B cell (primary cell): ENCODE data around the gene FTO. TPM values are rescaled to one million over a fixed set of nuclear protein-coding genes. Genes with fewer than 3 reads are reported as not detected.

Source experiments
- ATAC-seq: fragments of 200-7000 bp; cut with Tn5 transposase; one replicate; pipeline ENCODE4 v1.10.0; 2021; ENCODE audit warnings: low read depth, mild to moderate bottlenecking, moderate number of reproducible peaks, moderate library complexity
- CTCF ChIA-PET: fragments of 350-600 bp; sonication (Branson Sonifier 250); formaldehyde crosslinking; loops from one replicate; lab custom pipeline; 2021; ENCODE audit warnings: antibody characterized with exemption, inconsistent platforms; lab: Charles Lee
- POLR2A ChIA-PET: fragments of 350-600 bp; sonication (Branson Sonifier 250); formaldehyde crosslinking; loops from one replicate; lab custom pipeline; 2021; ENCODE audit warnings: antibody characterized with exemption; lab: Charles Lee
- DNase-seq: peaks from one replicate; pipeline ENCODE4 v3.0.0; 2013
- H2AFZ ChIP-seq: 2 replicates; pipeline ENCODE4 v1.6.1; 2012; ENCODE audit warnings: mild to moderate bottlenecking, low read depth, low read length; ENCODE audit not compliant: insufficient read depth, poor library complexity, severe bottlenecking
- H3K27ac ChIP-seq, 2 donors: 1 replicate in 1 of 2; 2 replicates in 1 of 2; pipeline ENCODE4 v1.5.1; 2012 to 2013; ENCODE audit warnings: low read length in 2 of 2, mild to moderate bottlenecking in 2 of 2, moderate library complexity in 1 of 2
- H3K27me3 ChIP-seq, 4 experiments: fragments of 200-600 bp in 1 of 4; sonication (generic) in 1 of 4; replicated peaks in 1 of 4; 1 replicate in 2 of 4; 2 replicates in 2 of 4; pipeline versions ENCODE4 v1.6.1 to v1.7.0; 2013 to 2016; ENCODE audit warnings: low read length in 3 of 4, mild to moderate bottlenecking in 2 of 4, mixed read lengths in 1 of 4, moderate library complexity in 1 of 4; ENCODE audit not compliant: insufficient read depth in 4 of 4, control insufficient read depth in 3 of 4; ENCODE audit errors: control extremely low read depth in 1 of 4
- H3K36me3 ChIP-seq, 2 experiments: replicated peaks in 1 of 2; 1 replicate in 1 of 2; 2 replicates in 1 of 2; pipeline versions ENCODE4 v1.6.1 to v1.7.1; 2013; ENCODE audit warnings: low read length in 1 of 2; ENCODE audit not compliant: insufficient read depth in 2 of 2, control insufficient read depth in 1 of 2; ENCODE audit errors: control extremely low read depth in 1 of 2, extremely low read depth in 1 of 2
- H3K4me1 ChIP-seq, 2 donors: fragments of 200-600 bp in 1 of 2; sonication (generic) in 1 of 2; 1 replicate in 1 of 2; 2 replicates in 1 of 2; pipeline versions ENCODE4 v1.5.1 to v1.6.1; 2013 to 2017; ENCODE audit warnings: low read length in 2 of 2; ENCODE audit not compliant: control insufficient read depth in 2 of 2, insufficient read depth in 2 of 2
- H3K4me2 ChIP-seq: replicated peaks from 2 replicates; pipeline ENCODE3; 2012; ENCODE audit warnings: mild to moderate bottlenecking, low read depth, low read length; ENCODE audit not compliant: poor library complexity, severe bottlenecking
- H3K4me3 ChIP-seq, 5 experiments: fragments of 200-600 bp in 1 of 5; sonication (generic) in 1 of 5; 1 replicate in 3 of 5; 2 replicates in 2 of 5; pipeline versions ENCODE4 v1.5.1 to v1.7.0; 2011 to 2016; ENCODE audit warnings: low read length in 4 of 5, mild to moderate bottlenecking in 4 of 5, low read depth in 2 of 5, control low read depth in 1 of 5, moderate library complexity in 1 of 5; ENCODE audit not compliant: insufficient read depth in 1 of 5; ENCODE audit errors: control extremely low read depth in 1 of 5, extremely low read depth in 1 of 5
- H3K79me2 ChIP-seq: fragments of 200-600 bp; sonication (generic); one replicate; pipeline ENCODE4 v1.6.0; 2016; ENCODE audit warnings: low read length; ENCODE audit not compliant: control insufficient read depth, insufficient read depth
- H3K9ac ChIP-seq: fragments of 200-600 bp; sonication (generic); 2 replicates; pipeline ENCODE4 v1.6.1; 2017; ENCODE audit warnings: mild to moderate bottlenecking, low read length, moderate library complexity
- H3K9me3 ChIP-seq, 3 donors: one replicate each; pipeline versions ENCODE4 v1.6.1 to v1.7.1; 2013; ENCODE audit warnings: low read length in 2 of 3; ENCODE audit not compliant: control insufficient read depth in 2 of 3, insufficient read depth in 1 of 3; ENCODE audit errors: control extremely low read depth in 1 of 3
- H4K20me1 ChIP-seq: 2 replicates; pipeline ENCODE4 v1.6.0; 2012; ENCODE audit warnings: mild to moderate bottlenecking, low read length; ENCODE audit not compliant: insufficient read depth, control insufficient read depth, poor library complexity, severe bottlenecking
- H3K27ac Mint-ChIP-seq: one replicate; pipeline ENCODE4 v1.8.0; 2021; ENCODE audit warnings: mixed read lengths
- H3K27me3 Mint-ChIP-seq: one replicate; pipeline ENCODE4 v1.8.0; 2021; ENCODE audit warnings: mixed read lengths
- H3K4me1 Mint-ChIP-seq: one replicate; pipeline ENCODE4 v1.8.0; 2021; ENCODE audit warnings: mixed read lengths
- H3K4me3 Mint-ChIP-seq: one replicate; pipeline ENCODE4 v1.8.0; 2021; ENCODE audit warnings: mixed read lengths
- H3K9me3 Mint-ChIP-seq: one replicate; pipeline ENCODE4 v1.8.0; 2022; ENCODE audit warnings: mixed read lengths; ENCODE audit not compliant: insufficient read depth
- CTCF ChIP-seq: fragments of 200-600 bp; IDR thresholded peaks from one replicate; pipeline ENCODE4 v1.8.0; 2022; ENCODE audit warnings: antibody characterized with exemption, mild to moderate bottlenecking
- EZH2 ChIP-seq: IDR thresholded peaks from 2 replicates; pipeline ENCODE4 v1.6.1; 2012; ENCODE audit warnings: borderline replicate concordance, low read depth, mild to moderate bottlenecking, moderate library complexity, low read length; ENCODE audit not compliant: insufficient read depth, poor library complexity, severe bottlenecking
- WGBS: methylation state at CpG from one replicate; pipeline ENCODE4 v1.1.5; 2013; ENCODE audit warnings: missing lambda C conversion rate; ENCODE audit not compliant: insufficient coverage; 5-methylcytosine and 5-hydroxymethylcytosine counted together
- intact Hi-C: fragments of 100-400 bp; cut with micrococcal nuclease; formaldehyde crosslinking; loops from one replicate; pipeline ENCODE4 v1.10.0; 2022
- polyA plus RNA-seq: library from polyadenylated mRNA; depleted of rRNA; stranded (reverse); fragments of >200 nt; gene quantifications from 2 replicates; pipeline ENCODE4 v1.2.3, GENCODE V29; 2012
- total RNA-seq, 2 donors: library from RNA; stranded (reverse); fragments of 120-200 nt in 1 of 2; gene quantifications; 1 replicate in 1 of 2; 2 replicates in 1 of 2; pipeline versions ENCODE4 v1.2.3 to v1.2.4, GENCODE V29; 2013 to 2022

Gene FTO
- total and polyA plus RNA-seq, 2 donors (not counting 1 experiment from before 2014, with no cell fraction given) = 26.5 to 68.5 TPM

DNA sequence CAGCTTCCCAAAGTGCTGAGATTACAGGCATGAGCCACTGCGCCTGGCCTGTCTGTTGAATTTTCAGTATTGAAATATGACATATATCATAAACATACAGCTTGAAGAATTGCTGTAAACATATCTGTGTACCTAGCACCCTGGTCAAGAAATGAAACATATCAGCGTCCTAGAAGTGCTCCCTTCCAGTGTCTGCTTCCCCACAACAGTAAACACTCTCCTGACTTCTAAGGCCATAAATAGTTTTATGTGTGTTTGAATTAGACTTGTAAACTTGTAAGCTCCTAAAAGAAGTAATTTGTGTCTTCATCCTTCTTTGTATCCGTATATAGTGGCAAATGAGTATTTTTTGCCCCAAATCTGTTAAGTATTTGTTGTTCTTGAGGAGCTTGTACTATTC, 132.2 kb downstream of the FTO start:
- WGBS = no CpG with 5 or more reads among the region's 3 CpGs

DNA sequence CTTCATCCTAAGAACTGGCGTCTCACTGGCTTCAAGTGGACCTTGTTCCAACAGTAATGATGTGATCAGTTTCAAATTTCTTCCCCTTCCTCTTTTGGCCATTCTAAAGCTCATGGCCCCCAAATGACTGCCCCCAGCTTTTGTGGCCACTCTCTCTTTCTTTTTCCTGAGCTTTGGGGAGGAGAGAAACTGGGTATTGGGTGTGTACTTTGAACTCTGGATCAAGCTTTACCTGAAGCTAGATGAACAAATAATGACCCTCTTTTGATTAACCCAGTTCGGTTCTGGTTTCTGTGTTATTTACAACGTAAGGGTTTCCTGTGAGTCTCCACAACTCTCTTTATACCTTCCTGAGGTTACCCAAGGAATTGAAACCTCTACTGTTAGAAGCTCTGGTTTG, 132.7 kb downstream of the FTO start:
- no peak overlapping the region for H3K4me3 Mint-ChIP-seq
- ChIA-PET CTCF (interaction anchor here (0.6 kb wide), 1 partner anchor 113 kb away, joined by 3 read pairs; no protein-coding TSS in a partner anchor), POLR2A (no interaction called here)
- no peak overlapping the region for H3K4me2 ChIP-seq
- WGBS = 86% methylated on average over 1 of the region's 3 CpGs
- H3K4me3 ChIP-seq = no peak overlapping the region
- H3K27me3 Mint-ChIP-seq = no peaks in the 10 kb centered on the region
- H3K36me3 ChIP-seq = peaks cover 1 to 4% of the 10 kb centered on the region in 2 experiments
- H3K27me3 ChIP-seq = no peaks in the 10 kb centered on the region
- H2AFZ ChIP-seq = no peak overlapping the region
- DNase-seq (no peak), ATAC-seq (no peak)
- H4K20me1 ChIP-seq = no peaks in the 10 kb centered on the region
- peaks cover 3 to 12% of the 10 kb centered on the region in 2 donors for H3K4me1 ChIP-seq
- H3K4me1 Mint-ChIP-seq = peaks cover 17% of the 10 kb centered on the region
- H3K27ac Mint-ChIP-seq = no peak overlapping the region
- no peak overlapping the region for H3K27ac ChIP-seq
- intact Hi-C loops = no loop called here
- no peaks in the 10 kb centered on the region for H3K9me3 Mint-ChIP-seq
- TF ChIP-seq CTCF = no peak
- no peak for TF ChIP-seq EZH2
- peaks cover 0 to 3% (median 1%) of the 10 kb centered on the region in 3 donors for H3K9me3 ChIP-seq
- H3K9ac ChIP-seq = no peak overlapping the region
- H3K79me2 ChIP-seq = peaks cover 3% of the 10 kb centered on the region

More for the DNA sequence above, 132.2 kb downstream of the FTO start:
- intact Hi-C loops = no loop called here
- Histone ChIP-seq H3K9me3 (peaks cover 0 to 3% (median 1%) of the 10 kb centered on the region in 3 donors), H3K27ac (no peak overlapping the region), H3K27me3 (no peaks in the 10 kb centered on the region), H3K9ac (no peak overlapping the region), H2AFZ (no peak overlapping the region), H3K79me2 (peaks cover 4% of the 10 kb centered on the region), H4K20me1 (no peaks in the 10 kb centered on the region), H3K4me2 (no peak overlapping the region), H3K4me3 (no peak overlapping the region), H3K4me1 (peaks cover 3 to 12% of the 10 kb centered on the region in 2 donors), H3K36me3 (peaks cover 1 to 4% of the 10 kb centered on the region in 2 experiments)
- POLR2A ChIA-PET = no interaction called here
- Mint-ChIP-seq H3K4me1 (peaks cover 17% of the 10 kb centered on the region), H3K27ac (no peak overlapping the region), H3K27me3 (no peaks in the 10 kb centered on the region), H3K4me3 (no peak overlapping the region), H3K9me3 (no peaks in the 10 kb centered on the region)
- TF ChIP-seq CTCF (no peak), EZH2 (no peak)
- CTCF ChIA-PET = interaction anchor here (0.6 kb wide), 1 partner anchor 114 kb away, joined by 3 read pairs; no protein-coding TSS in a partner anchor
- ATAC-seq (no peak), DNase-seq (no peak)
